GM12891 (cell line): ENCODE results near the gene PCDHGA11.
"Not testable (repeated sequence)": the region's sequence is repeated elsewhere in the genome, so short reads cannot be mapped to it uniquely, and the experiment has no call there.

Source experiments
- POLR2A ChIP-seq: IDR thresholded peaks from 2 replicates; pipeline ENCODE4 v1.6.1; 2011; ENCODE audit warnings: low read depth, low read length, control low read depth
- POLR2AphosphoS5 ChIP-seq: IDR thresholded peaks from 2 replicates; pipeline ENCODE4 v1.6.1; 2011; ENCODE audit warnings: low read depth, low read length, control low read depth
- SPI1 ChIP-seq: IDR thresholded peaks from 2 replicates; pipeline ENCODE4 v1.6.1; 2011; ENCODE audit warnings: low read depth, low read length, control low read depth
- TAF1 ChIP-seq: IDR thresholded peaks from 2 replicates; pipeline ENCODE4 v1.6.1; 2011; ENCODE audit warnings: low read depth, low read length, control low read depth

- not testable (repeated sequence) for TF ChIP-seq POLR2AphosphoS5, POLR2A, TAF1, SPI1
Observed at GRCh38 chr5:141397756-141398551, 22.9 kb upstream of the PCDHGA11 start, which contains the start of gene PCDHGB5.
